Fibroblast of lung (primary cell): Measurements from ENCODE around the gene NLGN1. TPM values are rescaled to one million over a fixed set of nuclear protein-coding genes. Genes with fewer than 3 reads are reported as not detected.

Source experiments
- DNase-seq, 2 donors: peaks; one replicate each; pipeline versions ENCODE4 v3.0.0 to v3.0.0-alpha.2; 2010; ENCODE audit warnings: low read depth in 2 of 2
- H2AFZ ChIP-seq: 2 replicates; pipeline ENCODE4 v1.5.1; 2012; ENCODE audit warnings: low read length, control low read depth, inconsistent platforms
- H3K27ac ChIP-seq: 2 replicates; pipeline ENCODE4 v1.5.1; 2011; ENCODE audit warnings: low read length, control low read depth; ENCODE audit not compliant: insufficient read depth
- H3K27me3 ChIP-seq: 2 replicates; pipeline ENCODE4 v1.5.1; 2011; ENCODE audit warnings: mild to moderate bottlenecking, low read length; ENCODE audit not compliant: control insufficient read depth, insufficient read depth
- H3K36me3 ChIP-seq: 2 replicates; pipeline ENCODE4 v1.5.1; 2011; ENCODE audit warnings: low read length; ENCODE audit not compliant: control insufficient read depth, insufficient read depth
- H3K4me1 ChIP-seq: 2 replicates; pipeline ENCODE4 v1.5.1; 2011; ENCODE audit warnings: low read length; ENCODE audit not compliant: control insufficient read depth, insufficient read depth; ENCODE audit errors: extremely low read depth
- H3K4me2 ChIP-seq: 2 replicates; pipeline ENCODE4 v1.5.1; 2011; ENCODE audit warnings: low read length, control low read depth; ENCODE audit not compliant: insufficient read depth; ENCODE audit errors: extremely low read depth
- H3K4me3 ChIP-seq, 4 experiments: fragments of 200-600 bp in 1 of 4; sonication (generic) in 1 of 4; replicated peaks in 1 of 4; 2 replicates each; pipeline ENCODE4 v1.5.1; 2011 to 2016; ENCODE audit warnings: low read length in 4 of 4, low read depth in 3 of 4, mild to moderate bottlenecking in 3 of 4, control low read depth in 2 of 4, inconsistent platforms in 1 of 4, mixed read lengths in 1 of 4; ENCODE audit not compliant: insufficient read depth in 1 of 4; ENCODE audit errors: control extremely low read depth in 1 of 4
- H3K79me2 ChIP-seq: 2 replicates; pipeline ENCODE4 v1.5.1; 2012; ENCODE audit warnings: mild to moderate bottlenecking, low read length, inconsistent platforms; ENCODE audit not compliant: control insufficient read depth, insufficient read depth
- H3K9ac ChIP-seq: 2 replicates; pipeline ENCODE4 v1.5.1; 2011; ENCODE audit warnings: mild to moderate bottlenecking, low read length, control low read depth; ENCODE audit not compliant: insufficient read depth
- H3K9me3 ChIP-seq: 2 replicates; pipeline ENCODE4 v1.5.1; 2012; ENCODE audit warnings: low read depth, low read length; ENCODE audit not compliant: control insufficient read depth, insufficient read depth
- H4K20me1 ChIP-seq: 2 replicates; pipeline ENCODE4 v1.5.1; 2011; ENCODE audit warnings: low read length; ENCODE audit not compliant: control insufficient read depth, insufficient read depth; ENCODE audit errors: extremely low read depth
- EZH2 ChIP-seq: IDR thresholded peaks from 2 replicates; pipeline ENCODE4 v1.5.1; 2012; ENCODE audit warnings: low read length, control low read depth, mild to moderate bottlenecking; ENCODE audit errors: missing control alignments
- polyA plus RNA-seq, 2 donors: library from polyadenylated mRNA; depleted of rRNA in 1 of 2; stranded (reverse) in 1 of 2; unstranded in 1 of 2; fragments of >200 nt; gene quantifications; 2 replicates each; pipeline ENCODE4 v1.2.1, GENCODE V29; 2011 to 2012; ENCODE audit warnings: missing spikeins in 1 of 2
- total RNA-seq: library from RNA; depleted of rRNA; stranded (reverse); fragments of >200 nt; gene quantifications from 2 replicates; pipeline ENCODE4 v1.2.1, GENCODE V29; 2014
- TF ChIP-seq, protein P1 (sequence below), 2 donors: IDR thresholded peaks in 1 of 2; conservative IDR thresholded peaks in 1 of 2; 1 replicate in 1 of 2; 2 replicates in 1 of 2; pipeline ENCODE4 v1.5.1; 2011 to 2012; ENCODE audit warnings: low read length in 2 of 2, control low read depth in 1 of 2, inconsistent platforms in 1 of 2, low read depth in 1 of 2, mild to moderate bottlenecking in 1 of 2

Gene NLGN1
- total and polyA plus RNA-seq, 2 donors (not counting 1 experiment from before 2014, with no cell fraction given): 0.61 to 2.1 TPM

DNA sequence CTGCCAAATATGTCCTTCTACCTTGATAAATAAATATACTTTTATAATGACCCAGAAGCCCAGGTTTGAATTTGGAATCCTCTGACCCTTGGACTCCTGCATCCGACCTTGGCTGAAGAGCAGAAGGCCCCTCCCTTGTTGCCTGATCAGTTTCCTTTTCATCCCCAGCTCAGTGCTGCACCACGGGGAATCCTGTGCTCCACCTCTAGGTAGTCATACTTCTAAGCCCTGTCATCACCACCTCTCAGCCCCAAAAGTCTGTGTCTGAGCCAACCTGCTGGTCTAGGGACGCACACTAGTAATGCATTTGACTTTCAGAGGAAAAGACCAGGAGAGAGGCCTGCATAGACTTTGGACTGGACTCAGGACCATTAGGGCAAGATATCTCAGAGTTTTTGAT, 310.6 kb downstream of the NLGN1 start:
- Histone ChIP-seq H3K9me3 (no peaks in the 10 kb centered on the region), H3K36me3 (no peaks in the 10 kb centered on the region), H3K4me1 (no peaks in the 10 kb centered on the region), H3K4me3 (no peak overlapping the region), H3K4me2 (no peak overlapping the region), H3K27ac (no peak overlapping the region), H4K20me1 (no peaks in the 10 kb centered on the region), H3K9ac (no peak overlapping the region), H3K79me2 (no peaks in the 10 kb centered on the region), H2AFZ (no peak overlapping the region), H3K27me3 (no peaks in the 10 kb centered on the region)
- peak in 1 of 2 donors; percentile 24 for DNase-seq
- no peak for TF ChIP-seq EZH2
- TF ChIP-seq, protein P1, sequence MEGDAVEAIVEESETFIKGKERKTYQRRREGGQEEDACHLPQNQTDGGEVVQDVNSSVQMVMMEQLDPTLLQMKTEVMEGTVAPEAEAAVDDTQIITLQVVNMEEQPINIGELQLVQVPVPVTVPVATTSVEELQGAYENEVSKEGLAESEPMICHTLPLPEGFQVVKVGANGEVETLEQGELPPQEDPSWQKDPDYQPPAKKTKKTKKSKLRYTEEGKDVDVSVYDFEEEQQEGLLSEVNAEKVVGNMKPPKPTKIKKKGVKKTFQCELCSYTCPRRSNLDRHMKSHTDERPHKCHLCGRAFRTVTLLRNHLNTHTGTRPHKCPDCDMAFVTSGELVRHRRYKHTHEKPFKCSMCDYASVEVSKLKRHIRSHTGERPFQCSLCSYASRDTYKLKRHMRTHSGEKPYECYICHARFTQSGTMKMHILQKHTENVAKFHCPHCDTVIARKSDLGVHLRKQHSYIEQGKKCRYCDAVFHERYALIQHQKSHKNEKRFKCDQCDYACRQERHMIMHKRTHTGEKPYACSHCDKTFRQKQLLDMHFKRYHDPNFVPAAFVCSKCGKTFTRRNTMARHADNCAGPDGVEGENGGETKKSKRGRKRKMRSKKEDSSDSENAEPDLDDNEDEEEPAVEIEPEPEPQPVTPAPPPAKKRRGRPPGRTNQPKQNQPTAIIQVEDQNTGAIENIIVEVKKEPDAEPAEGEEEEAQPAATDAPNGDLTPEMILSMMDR (conservative IDR thresholded peaks at IDR 0.05 in 1 of 2, IDR thresholded peaks at IDR 0.05 in 1 of 2; ENCODE audit: low read depth in 1 of 2, low read length in 2 of 2): no peak

DNA sequence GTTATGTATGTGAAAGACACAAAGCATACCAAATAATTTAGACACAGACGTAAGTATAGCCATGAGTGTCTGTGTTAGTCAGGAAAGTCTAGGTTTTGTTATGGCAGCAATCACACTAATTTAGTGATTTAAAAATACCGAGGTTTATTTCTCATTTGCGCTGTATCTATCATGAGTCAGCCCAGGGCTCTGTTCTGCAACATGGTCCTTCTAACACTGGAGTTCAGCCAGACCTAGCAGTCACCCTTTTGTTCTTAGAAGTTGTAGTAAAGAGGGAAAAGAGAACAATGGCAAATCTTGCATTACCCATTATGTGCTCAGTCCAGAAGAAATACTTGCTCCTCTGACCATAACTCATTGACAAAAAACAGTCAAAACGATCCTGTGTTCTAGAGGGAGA, 311.5 kb downstream of the NLGN1 start:
- Histone ChIP-seq H3K27me3 (no peaks in the 10 kb centered on the region), H3K4me3 (no peak overlapping the region), H3K36me3 (no peaks in the 10 kb centered on the region), H2AFZ (no peak overlapping the region), H3K27ac (no peak overlapping the region), H3K9me3 (no peaks in the 10 kb centered on the region), H3K4me2 (no peak overlapping the region), H3K4me1 (no peaks in the 10 kb centered on the region), H3K9ac (no peak overlapping the region), H3K79me2 (no peaks in the 10 kb centered on the region), H4K20me1 (no peaks in the 10 kb centered on the region)
- TF ChIP-seq EZH2: no peak
- TF ChIP-seq, protein P1 (conservative IDR thresholded peaks at IDR 0.05 in 1 of 2, IDR thresholded peaks at IDR 0.05 in 1 of 2; ENCODE audit: low read depth in 1 of 2, low read length in 2 of 2): no peak
- DNase-seq: peak in 1 of 2 donors; percentile 91

DNA sequence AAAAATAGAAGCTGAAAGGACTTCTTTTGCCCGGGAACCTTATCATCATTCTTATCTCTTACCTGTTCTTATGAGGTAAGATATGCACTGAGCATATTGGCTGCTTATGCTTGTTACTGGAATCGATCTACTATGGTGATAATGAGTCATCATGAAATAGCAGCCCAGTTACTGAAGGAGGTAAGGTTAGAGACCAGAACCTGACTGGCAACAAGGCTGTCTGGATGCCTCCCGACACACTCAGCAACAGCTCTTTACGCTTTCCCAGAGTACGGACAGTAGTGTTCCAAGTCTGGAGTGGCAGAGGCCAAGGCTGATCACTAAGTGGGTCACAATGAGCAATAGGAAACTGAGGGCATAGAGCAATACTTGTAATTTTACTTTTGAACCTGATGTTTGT, 314.1 kb downstream of the NLGN1 start:
- TF ChIP-seq EZH2: no peak
- TF ChIP-seq, protein P1 (conservative IDR thresholded peaks at IDR 0.05 in 1 of 2, IDR thresholded peaks at IDR 0.05 in 1 of 2; ENCODE audit: low read depth in 1 of 2, low read length in 2 of 2): no peak
- H3K79me2 ChIP-seq: no peaks in the 10 kb centered on the region
- no peak overlapping the region for H3K4me3 ChIP-seq
- H4K20me1 ChIP-seq: no peaks in the 10 kb centered on the region
- no peak overlapping the region for H3K4me2 ChIP-seq
- no peaks in the 10 kb centered on the region for H3K9me3 ChIP-seq
- H3K27me3 ChIP-seq: no peaks in the 10 kb centered on the region
- H3K27ac ChIP-seq: no peak overlapping the region
- no peaks in the 10 kb centered on the region for H3K4me1 ChIP-seq
- no peaks in the 10 kb centered on the region for H3K36me3 ChIP-seq
- peak in 1 of 2 donors; percentile 76 for DNase-seq
- no peak overlapping the region for H3K9ac ChIP-seq
- H2AFZ ChIP-seq: no peak overlapping the region
